ENCODE measurements around the gene CNTNAP2. TPM values are rescaled to one million over a fixed set of nuclear protein-coding genes. Genes with fewer than 3 reads are reported as not detected.

The CNTNAP2 gene
- total RNA-seq, 1 experiment from 2014 or later: 64.5 TPM

- H3K4me3 Mint-ChIP-seq: no peak overlapping the region
- H4K8ac ChIP-seq (replicated peaks; ENCODE audit: insufficient read length, low read depth, low read length): no peak overlapping the region
These were observed 2144.9 kb downstream of the CNTNAP2 start for GRCh38 chr7:148261523-148261922.

More at GRCh38 chr7:148261523-148261922, 2144.9 kb downstream of the CNTNAP2 start:
- H3K4ac ChIP-seq (ENCODE audit: low read depth, low read length): no peak overlapping the region
- WGBS (ENCODE audit: extremely low coverage, insufficient read length, low lambda C conversion rate): no CpG with 5 or more reads among the region's 10 CpGs
- no peak overlapping the region for H2BK15ac ChIP-seq (ENCODE audit: low read depth, low read length)
- H3K4me1 Mint-ChIP-seq: peaks cover 16 to 21% of the 10 kb centered on the region in 2 experiments
- H2BK5ac ChIP-seq (ENCODE audit: insufficient read length, low read length): no peak overlapping the region
- no peak overlapping the region for H3K18ac ChIP-seq (ENCODE audit: insufficient read length, low read depth, low read length)
- no peak for TF ChIP-seq CTCF (conservative IDR thresholded peaks at IDR 0.05)
- no peaks in the 10 kb centered on the region for H3K79me1 ChIP-seq (ENCODE audit: insufficient read depth, low read depth, low read length, poor library complexity, severe bottlenecking)
- no peak overlapping the region for H3K23ac ChIP-seq (ENCODE audit: insufficient read length, low read depth, low read length)
- H3K14ac ChIP-seq (ENCODE audit: insufficient read depth, low read length): no peak overlapping the region
- no peak overlapping the region for H3K4me2 ChIP-seq (ENCODE audit: insufficient read depth, insufficient read length, low read length)
- no peak overlapping the region for H2BK12ac ChIP-seq (ENCODE audit: insufficient read length, low read depth, low read length)
- no peak overlapping the region for H3K9ac ChIP-seq (ENCODE audit: extremely low read depth, insufficient read length, low read length)
- H2BK20ac ChIP-seq (ENCODE audit: low read depth, low read length, poor library complexity, severe bottlenecking): no peak overlapping the region
- no peaks in the 10 kb centered on the region for H3K9me3 ChIP-seq (ENCODE audit: control insufficient read depth, low read depth, low read length)
- no peak for DNase-seq
- H3K27me3 ChIP-seq (ENCODE audit: insufficient read depth, low read length): no peaks in the 10 kb centered on the region
- no peaks in the 10 kb centered on the region for H3K23me2 ChIP-seq (ENCODE audit: insufficient read length, low read depth, low read length, poor library complexity, severe bottlenecking)
- H3T11ph ChIP-seq (ENCODE audit: low read length): no peak overlapping the region
- H4K91ac ChIP-seq (ENCODE audit: insufficient read length, low read depth, low read length): no peak overlapping the region
- no peak overlapping the region for H3K27ac ChIP-seq (ENCODE audit: insufficient read length, low read depth, low read length)
- no peaks in the 10 kb centered on the region; the same call in 1 of the 2 replicates for H3K4me1 ChIP-seq (ENCODE audit: insufficient read depth, low read length)
- H3K27me3 Mint-ChIP-seq (ENCODE audit: low read depth): peaks cover 21% of the 10 kb centered on the region
- no peak overlapping the region for H3K27ac Mint-ChIP-seq
- no peak overlapping the region for H2AFZ ChIP-seq (ENCODE audit: low read length)
- no peaks in the 10 kb centered on the region for H3K79me2 ChIP-seq (ENCODE audit: insufficient read depth, low read length)
- H4K5ac ChIP-seq (ENCODE audit: insufficient read length, low read depth, low read length): no peak overlapping the region
- no peaks in the 10 kb centered on the region; a peak in 1 of 5 replicates for H3K9me3 Mint-ChIP-seq
- H2AK5ac ChIP-seq (ENCODE audit: insufficient read length, low read length): no peak overlapping the region
- no peak overlapping the region for H2BK120ac ChIP-seq (ENCODE audit: low read depth, low read length, poor library complexity, severe bottlenecking)
- no peak overlapping the region for H3K56ac ChIP-seq (ENCODE audit: insufficient read length, low read depth, low read length)
- H3K36me3 Mint-ChIP-seq (ENCODE audit: insufficient read depth in 1 of 3, low read depth in 3 of 3): no peaks in the 10 kb centered on the region
- no peaks in the 10 kb centered on the region for H4K20me1 ChIP-seq (ENCODE audit: control insufficient read depth, insufficient read depth, insufficient read length)
